DND-41 (cell line): ENCODE results near the gene MROH2A.

Experiments
- ATAC-seq: fragments of 200-7000 bp; cut with Tn5 transposase; 3 replicates; pipeline ENCODE4 v1.9.1; 2021; ENCODE audit warnings: low read depth; ENCODE audit not compliant: insufficient read depth
- DNase-seq: peaks from one replicate; pipeline ENCODE4 v3.0.0-alpha.2; 2020
- H2AFZ ChIP-seq: 2 replicates; pipeline ENCODE4 v1.6.0; 2012; ENCODE audit warnings: low read depth, low read length
- H3K27ac ChIP-seq: 2 replicates; pipeline ENCODE4 v1.5.1; 2012; ENCODE audit warnings: low read length, inconsistent platforms
- H3K27me3 ChIP-seq: fragments of 200-600 bp; sonication (generic); 2 replicates; pipeline ENCODE4 v1.6.0; 2012; ENCODE audit warnings: low read length, mild to moderate bottlenecking, inconsistent platforms; ENCODE audit not compliant: insufficient read depth, poor library complexity
- H3K36me3 ChIP-seq: 2 replicates; pipeline ENCODE4 v1.5.1; 2012; ENCODE audit warnings: low read length, inconsistent platforms; ENCODE audit not compliant: insufficient read depth
- H3K4me1 ChIP-seq: 2 replicates; pipeline ENCODE4 v1.5.1; 2012; ENCODE audit warnings: mild to moderate bottlenecking, low read length; ENCODE audit not compliant: insufficient read depth
- H3K4me2 ChIP-seq: 2 replicates; pipeline ENCODE4 v1.6.0; 2012; ENCODE audit warnings: mild to moderate bottlenecking, moderate library complexity, low read length, inconsistent platforms; ENCODE audit not compliant: insufficient read depth
- H3K4me3 ChIP-seq, 2 experiments: fragments of 200-600 bp in 1 of 2; shearing (Covaris generic) in 1 of 2; 2 replicates each; pipeline ENCODE4 v1.5.1; 2012 to 2016; ENCODE audit warnings: inconsistent platforms in 2 of 2, low read length in 2 of 2, mild to moderate bottlenecking in 2 of 2, low read depth in 1 of 2, moderate library complexity in 1 of 2
- H3K79me2 ChIP-seq: 2 replicates; pipeline ENCODE4 v1.6.0; 2012; ENCODE audit warnings: low read length, inconsistent platforms; ENCODE audit not compliant: insufficient read depth
- H3K9ac ChIP-seq: 2 replicates; pipeline ENCODE4 v1.6.0; 2012; ENCODE audit warnings: low read depth, mild to moderate bottlenecking, inconsistent platforms, low read length, moderate library complexity
- H3K9me3 ChIP-seq: 2 replicates; pipeline ENCODE4 v1.5.1; 2012; ENCODE audit warnings: low read length, moderate library complexity, mild to moderate bottlenecking, inconsistent platforms; ENCODE audit not compliant: insufficient read depth, severe bottlenecking
- H4K20me1 ChIP-seq: 2 replicates; pipeline ENCODE4 v1.6.0; 2012; ENCODE audit warnings: low read length; ENCODE audit not compliant: insufficient read depth
- CTCF ChIP-seq: IDR thresholded peaks from 2 replicates; pipeline ENCODE4 v1.5.1; 2012; ENCODE audit warnings: borderline replicate concordance, low read length, moderate library complexity, mild to moderate bottlenecking; ENCODE audit not compliant: poor library complexity, severe bottlenecking; ENCODE audit errors: extremely low read depth
- EZH2 ChIP-seq: IDR thresholded peaks from 3 replicates; pipeline ENCODE4 v1.6.1; 2012; ENCODE audit warnings: borderline replicate concordance, low read depth, mild to moderate bottlenecking, moderate library complexity, low read length, inconsistent platforms; ENCODE audit not compliant: severe bottlenecking

MROH2A gene

GRCh38 chr2:233811087-233811486 lies 33.0 kb downstream of the MROH2A start:
- H4K20me1 ChIP-seq: peaks cover 3% of the 10 kb centered on the region; the same call in 1 of the 2 replicates
- DNase-seq (no peak), ATAC-seq (no peak)
- H3K27me3 ChIP-seq: peaks cover 42% of the 10 kb centered on the region
- no peak overlapping the region for H3K4me2 ChIP-seq
- H3K36me3 ChIP-seq: no peaks in the 10 kb centered on the region
- no peak overlapping the region for H3K27ac ChIP-seq
- no peak overlapping the region for H3K9ac ChIP-seq
- no peak overlapping the region for H3K4me3 ChIP-seq
- TF ChIP-seq EZH2 (no peak), CTCF (no peak)
- no peaks in the 10 kb centered on the region for H3K4me1 ChIP-seq
- no peak overlapping the region for H2AFZ ChIP-seq
- H3K9me3 ChIP-seq: no peaks in the 10 kb centered on the region
- H3K79me2 ChIP-seq: no peaks in the 10 kb centered on the region

GRCh38 chr2:233811732-233812131 lies 33.6 kb downstream of the MROH2A start:
- Histone ChIP-seq H3K4me3 (no peak overlapping the region), H3K36me3 (no peaks in the 10 kb centered on the region), H3K27ac (no peak overlapping the region), H3K79me2 (no peaks in the 10 kb centered on the region), H4K20me1 (peaks cover 3% of the 10 kb centered on the region; the same call in 1 of the 2 replicates), H3K9me3 (no peaks in the 10 kb centered on the region), H3K9ac (no peak overlapping the region), H2AFZ (no peak overlapping the region), H3K4me1 (no peaks in the 10 kb centered on the region), H3K27me3 (peaks cover 42% of the 10 kb centered on the region), H3K4me2 (no peak overlapping the region)
- DNase-seq: no peak
- ATAC-seq: no peak
- no peak for TF ChIP-seq EZH2
- TF ChIP-seq CTCF: no peak

GRCh38 chr2:233813236-233814055 lies 35.3 kb downstream of the MROH2A start:
- H3K4me3 ChIP-seq: no peak overlapping the region
- H3K79me2 ChIP-seq: no peaks in the 10 kb centered on the region
- H4K20me1 ChIP-seq: no peaks in the 10 kb centered on the region
- H2AFZ ChIP-seq: no peak overlapping the region
- H3K4me2 ChIP-seq: no peak overlapping the region
- no peak for ATAC-seq
- no peak for DNase-seq
- H3K9me3 ChIP-seq: no peaks in the 10 kb centered on the region
- no peak overlapping the region for H3K27ac ChIP-seq
- no peaks in the 10 kb centered on the region for H3K36me3 ChIP-seq
- H3K9ac ChIP-seq: no peak overlapping the region
- no peaks in the 10 kb centered on the region for H3K4me1 ChIP-seq
- TF ChIP-seq CTCF (no peak), EZH2 (no peak)
- H3K27me3 ChIP-seq: peaks cover 28% of the 10 kb centered on the region
